ENCODE results near the gene ZNF555. TPM values are rescaled to one million over a fixed set of nuclear protein-coding genes. Genes with fewer than 3 reads are reported as not detected.

Gene ZNF555
- total RNA-seq, 4 donors from 2014 or later, result 4.6 to 22.7 (median 17.7) TPM

- Histone ChIP-seq H3K9me3 (no peaks in the 10 kb centered on the region), H3K4me3 (no peak overlapping the region), H3K27ac (no peak overlapping the region), H3K27me3 (no peaks in the 10 kb centered on the region), H3K4me1 (no peaks in the 10 kb centered on the region), H3K36me3 (no peaks in the 10 kb centered on the region)
- no peak for DNase-seq
- no peak for TF ChIP-seq CTCF (IDR thresholded peaks at IDR 0.05)
- no peak for TF ChIP-seq POLR2A (IDR thresholded peaks at IDR 0.05)
- intact Hi-C loops (cut with DNase I; ENCODE audit: low total_unique reads), result no loop called here
Measured at GRCh38 chr19:2795827-2796658, 45.2 kb upstream of the ZNF555 start.

- Histone ChIP-seq H3K27ac (no peak overlapping the region), H3K9me3 (no peaks in the 10 kb centered on the region), H3K27me3 (no peaks in the 10 kb centered on the region), H3K4me3 (no peak overlapping the region), H3K36me3 (no peaks in the 10 kb centered on the region), H3K4me1 (no peaks in the 10 kb centered on the region)
- no peak for DNase-seq
- TF ChIP-seq CTCF (IDR thresholded peaks at IDR 0.05), result no peak
- no peak for TF ChIP-seq POLR2A (IDR thresholded peaks at IDR 0.05)
- intact Hi-C loops (cut with DNase I; ENCODE audit: low total_unique reads), result no loop called here
Measured at GRCh38 chr19:2796659-2797266, 44.5 kb upstream of the ZNF555 start.

- H3K4me3 ChIP-seq, result no peak overlapping the region
- intact Hi-C loops (cut with DNase I; ENCODE audit: low total_unique reads), result no loop called here
- H3K4me1 ChIP-seq, result no peaks in the 10 kb centered on the region
- no peak overlapping the region for H3K27ac ChIP-seq
- H3K9me3 ChIP-seq, result no peaks in the 10 kb centered on the region
- DNase-seq, result no peak
- TF ChIP-seq CTCF (IDR thresholded peaks at IDR 0.05), result no peak
- TF ChIP-seq POLR2A (IDR thresholded peaks at IDR 0.05), result no peak
- no peaks in the 10 kb centered on the region for H3K36me3 ChIP-seq
- H3K27me3 ChIP-seq, result no peaks in the 10 kb centered on the region
Measured at GRCh38 chr19:2797280-2797679, 44.0 kb upstream of the ZNF555 start.

GRCh38 chr19:2798158-2798685 lies 43.1 kb upstream of the ZNF555 start:
- H3K27ac ChIP-seq, result no peak overlapping the region
- H3K4me1 ChIP-seq, result no peaks in the 10 kb centered on the region
- H3K36me3 ChIP-seq, result no peaks in the 10 kb centered on the region
- no peaks in the 10 kb centered on the region for H3K27me3 ChIP-seq
- TF ChIP-seq POLR2A (IDR thresholded peaks at IDR 0.05) (no peak), CTCF (IDR thresholded peaks at IDR 0.05) (no peak)
- intact Hi-C loops (cut with DNase I; ENCODE audit: low total_unique reads), result no loop called here
- H3K4me3 ChIP-seq, result no peak overlapping the region
- DNase-seq, result no peak
- H3K9me3 ChIP-seq, result no peaks in the 10 kb centered on the region

GRCh38 chr19:2798733-2799132 lies 42.5 kb upstream of the ZNF555 start:
- no peaks in the 10 kb centered on the region for H3K9me3 ChIP-seq
- TF ChIP-seq POLR2A (IDR thresholded peaks at IDR 0.05), result no peak
- no peak for TF ChIP-seq CTCF (IDR thresholded peaks at IDR 0.05)
- no peak overlapping the region for H3K4me3 ChIP-seq
- no peak overlapping the region for H3K27ac ChIP-seq
- no peaks in the 10 kb centered on the region for H3K27me3 ChIP-seq
- H3K36me3 ChIP-seq, result no peaks in the 10 kb centered on the region
- DNase-seq, result no peak
- intact Hi-C loops (cut with DNase I; ENCODE audit: low total_unique reads), result no loop called here
- no peaks in the 10 kb centered on the region for H3K4me1 ChIP-seq

All from uterus (tissue), 4 donors.